ENCODE data around the gene BORCS6.
"Not testable (repeated sequence)": the region's sequence is repeated elsewhere in the genome, so short reads cannot be mapped to it uniquely, and the experiment has no call there.

Gene BORCS6

DNA sequence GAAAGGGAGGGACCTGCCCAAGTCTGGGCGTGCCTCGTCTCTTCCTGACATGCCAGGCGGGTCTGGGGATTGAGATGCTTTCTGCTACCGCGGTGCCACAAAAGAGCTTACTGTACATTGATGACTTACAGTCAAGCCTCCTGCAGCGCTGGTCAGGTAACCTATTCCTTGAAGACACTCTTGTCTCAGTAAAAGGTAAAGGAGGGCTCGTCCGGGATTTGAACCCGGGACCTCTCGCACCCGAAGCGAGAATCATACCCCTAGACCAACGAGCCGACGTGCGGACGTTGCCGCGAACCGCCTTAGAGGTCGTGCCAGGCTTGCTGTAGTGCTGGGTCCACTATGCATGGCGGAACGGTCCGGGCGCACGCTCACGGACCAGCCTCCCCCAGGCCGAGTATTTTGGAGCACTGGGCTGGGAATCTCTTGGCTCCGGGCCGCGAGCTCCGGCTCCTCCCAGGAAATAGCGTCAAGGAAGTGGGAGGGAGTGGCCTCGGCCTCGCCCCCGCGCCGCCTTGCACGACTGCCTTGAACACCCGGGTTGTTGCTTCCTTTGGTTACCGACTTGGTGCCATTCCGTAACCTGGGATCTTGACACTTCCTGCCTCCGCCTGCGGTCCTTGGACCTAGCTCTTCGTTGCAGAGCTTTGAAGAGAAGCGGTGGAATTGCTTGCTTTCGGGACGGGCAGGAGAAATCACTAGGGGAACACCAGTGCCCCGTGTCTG is 32.8 kb upstream of the BORCS6 start:
- Mint-ChIP-seq H3K9me3 (no peaks in the 10 kb centered on the region), H3K27me3 (no peaks in the 10 kb centered on the region), H3K27ac (peak overlapping the region; percentile 100), H3K4me1 (peaks cover 52% of the 10 kb centered on the region), H3K36me3 (peaks cover 16% of the 10 kb centered on the region), H3K4me3 (peak overlapping the region; percentile 94)
- ATAC-seq (ENCODE audit: low read depth): peak; percentile 47
- DNase-seq (ENCODE audit: low spot score in 2 of 2): peak; percentile 86 to 94

DNA sequence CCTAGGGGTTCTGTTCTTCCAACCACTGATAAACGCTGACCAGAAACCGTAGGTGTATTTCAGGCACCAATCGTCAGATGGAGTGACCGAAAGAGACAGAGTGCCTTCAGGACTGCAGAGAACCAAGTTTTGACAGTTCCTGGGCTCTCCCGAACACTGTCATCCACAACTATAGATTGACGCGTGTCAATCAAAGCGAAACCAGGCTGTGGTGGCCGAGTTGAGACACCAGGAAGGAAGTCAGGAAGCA is 32.3 kb upstream of the BORCS6 start:
- Mint-ChIP-seq H3K36me3 (peaks cover 11% of the 10 kb centered on the region), H3K4me1 (peaks cover 49% of the 10 kb centered on the region), H3K27ac (peak overlapping the region; percentile 100), H3K4me3 (peak overlapping the region; percentile 94), H3K9me3 (no peaks in the 10 kb centered on the region), H3K27me3 (no peaks in the 10 kb centered on the region)
- no peak for DNase-seq (ENCODE audit: low spot score in 2 of 2)
- peak; percentile 46 for ATAC-seq (ENCODE audit: low read depth)

DNA sequence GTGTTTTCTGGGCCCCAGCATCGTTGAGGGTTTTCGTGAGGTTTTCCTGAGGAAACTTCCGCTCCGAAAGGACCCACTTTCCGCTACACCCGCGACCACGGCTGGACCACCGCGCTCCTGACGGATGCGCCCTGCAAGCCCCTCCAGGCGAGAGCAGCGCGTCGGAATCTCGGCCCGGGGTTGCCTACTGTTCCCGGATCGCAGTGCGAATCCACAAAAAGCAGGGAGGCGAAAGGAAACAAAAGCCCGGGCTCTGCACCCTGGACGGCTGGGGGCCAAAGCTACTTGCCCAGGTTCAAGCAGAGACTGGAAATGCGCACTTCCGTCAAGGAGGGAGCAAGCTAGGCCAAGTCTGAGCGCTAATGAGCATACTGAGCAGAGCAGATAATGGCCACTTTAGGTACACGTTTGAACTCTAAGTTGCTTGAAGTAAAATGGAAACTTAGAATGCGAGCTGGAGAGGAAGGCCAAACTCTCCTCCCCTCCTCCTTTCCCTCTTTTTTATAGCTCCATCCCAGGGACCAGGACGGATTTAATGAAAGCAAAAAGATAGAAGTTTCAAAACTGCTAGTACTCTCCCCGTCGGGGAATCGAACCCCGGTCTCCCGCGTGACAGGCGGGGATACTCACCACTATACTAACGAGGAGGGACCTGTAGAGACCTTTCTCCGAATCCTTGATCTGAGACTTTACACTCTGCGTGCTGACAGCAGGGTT is 31.8 kb upstream of the BORCS6 start:
- DNase-seq (ENCODE audit: low spot score in 2 of 2) (peak; percentile 95), ATAC-seq (ENCODE audit: low read depth) (peak; percentile 61)
- Mint-ChIP-seq H3K4me1 (peaks cover 45% of the 10 kb centered on the region), H3K27ac (peak overlapping the region; percentile 100), H3K36me3 (peaks cover 7% of the 10 kb centered on the region), H3K9me3 (no peaks in the 10 kb centered on the region), H3K27me3 (no peaks in the 10 kb centered on the region), H3K4me3 (peak overlapping the region; percentile 94)

DNA sequence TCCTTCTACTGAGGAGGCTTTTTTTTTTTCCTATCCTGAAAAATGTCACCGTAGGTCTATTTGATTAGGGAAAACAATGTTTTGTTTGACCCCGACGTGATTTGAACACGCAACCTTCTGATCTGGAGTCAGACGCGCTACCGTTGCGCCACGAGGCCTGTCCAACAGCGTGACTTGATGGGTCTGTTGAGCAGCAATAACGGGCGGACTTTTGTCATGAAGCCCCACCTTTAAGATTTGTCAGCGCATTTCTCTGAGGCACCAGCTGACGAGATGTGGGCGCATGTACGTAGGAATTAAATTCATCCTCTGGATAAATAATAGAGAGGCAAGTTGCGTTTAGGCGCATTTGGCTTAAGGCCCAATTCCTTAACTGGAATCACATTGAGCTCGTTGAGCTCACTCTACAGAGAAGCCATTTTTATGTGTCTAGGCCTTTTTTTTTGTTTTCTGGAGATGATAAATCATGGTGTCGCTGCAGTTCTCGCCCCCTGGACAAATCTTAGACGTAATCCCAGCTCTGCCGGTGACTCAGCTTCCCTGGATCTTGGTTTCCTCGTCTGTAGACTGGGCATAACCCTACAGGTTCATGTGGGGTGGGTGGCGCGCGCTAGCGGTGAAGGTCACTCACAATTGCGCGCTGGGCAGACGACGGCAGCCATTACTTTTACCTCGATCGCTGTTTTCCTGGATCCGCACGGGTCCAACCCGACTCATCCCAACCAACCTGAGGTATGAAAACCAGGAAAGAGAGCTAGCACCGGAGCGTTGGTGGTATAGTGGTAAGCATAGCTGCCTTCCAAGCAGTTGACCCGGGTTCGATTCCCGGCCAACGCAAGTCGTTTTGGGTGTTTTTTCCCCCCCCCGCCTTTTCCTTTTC is 31.0 kb upstream of the BORCS6 start:
- Mint-ChIP-seq H3K9me3 (no peaks in the 10 kb centered on the region), H3K27ac (peak overlapping the region; percentile 100), H3K4me3 (peak overlapping the region; percentile 94), H3K4me1 (peaks cover 39% of the 10 kb centered on the region), H3K27me3 (no peaks in the 10 kb centered on the region), H3K36me3 (peaks cover 7% of the 10 kb centered on the region)
- DNase-seq (ENCODE audit: low spot score in 2 of 2): peak; percentile 72 to 90
- peak; percentile 14 for ATAC-seq (ENCODE audit: low read depth)

DNA sequence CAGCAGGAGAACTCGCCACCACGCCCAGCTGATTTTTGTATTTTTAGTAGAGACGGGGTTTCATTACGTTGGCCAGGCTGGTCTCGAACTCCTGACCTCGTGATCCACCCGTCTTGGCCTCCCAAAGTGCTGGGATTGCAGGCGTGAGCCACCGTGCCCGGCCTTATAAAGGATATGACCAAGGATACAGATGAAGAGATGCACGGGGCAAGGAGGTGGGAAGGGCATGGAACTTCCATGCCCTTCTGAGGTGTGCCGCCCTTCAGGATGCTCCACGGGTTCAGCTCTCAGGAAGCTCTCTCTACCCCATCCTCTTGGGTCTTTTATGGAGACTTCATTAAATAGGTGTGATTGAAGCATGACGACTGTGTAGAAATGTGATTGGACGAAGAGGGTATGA is 24.0 kb upstream of the BORCS6 start:
- not testable (repeated sequence) for ATAC-seq (ENCODE audit: low read depth); H3K27ac Mint-ChIP-seq; H3K36me3 Mint-ChIP-seq; H3K27me3 Mint-ChIP-seq; H3K9me3 Mint-ChIP-seq; H3K4me3 Mint-ChIP-seq; DNase-seq (ENCODE audit: low spot score in 2 of 2)
- H3K4me1 Mint-ChIP-seq: peaks cover 18% of the 10 kb centered on the region

DNA sequence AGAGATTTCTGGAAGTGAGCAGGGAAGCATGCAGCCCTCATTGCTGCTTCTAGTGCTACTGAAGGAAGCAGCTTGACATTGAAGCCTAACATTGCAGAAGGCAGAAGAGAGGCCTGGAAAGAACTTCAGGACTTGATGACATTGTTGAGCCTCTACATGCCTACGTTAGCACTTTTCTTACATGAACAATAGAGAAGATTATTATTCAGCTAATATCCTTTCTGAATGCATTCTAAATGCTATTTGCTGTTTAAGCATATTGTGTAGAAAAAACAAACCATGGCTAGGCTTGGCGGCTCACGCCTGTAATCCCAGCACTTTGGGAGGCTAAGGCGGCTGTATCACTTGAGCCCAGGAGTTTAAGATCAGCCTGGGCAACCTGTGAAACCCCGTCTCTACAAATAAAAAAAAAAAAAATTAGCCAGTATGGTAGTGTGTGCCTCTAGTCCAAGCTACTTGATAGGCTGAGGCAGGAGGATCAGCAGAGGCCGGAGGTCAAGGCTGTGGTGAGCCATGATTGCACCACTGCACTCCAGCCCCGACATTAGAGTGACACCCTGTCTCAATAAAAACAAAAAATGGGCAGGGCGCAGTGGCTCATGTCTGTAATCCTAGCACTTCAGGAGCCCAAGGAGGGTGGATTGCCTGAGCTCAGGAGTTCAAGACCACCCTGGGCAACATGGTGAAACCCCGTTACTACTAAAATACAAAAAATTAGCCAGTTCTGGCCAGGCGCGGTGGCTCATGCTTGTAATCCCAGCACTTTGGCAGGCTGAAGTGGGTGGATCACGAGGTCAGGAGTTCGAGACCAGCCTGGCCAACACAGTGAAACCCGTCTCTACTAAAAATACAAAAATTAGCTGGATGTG is 22.6 kb upstream of the BORCS6 start:
- ATAC-seq (ENCODE audit: low read depth) (no peak), DNase-seq (ENCODE audit: low spot score in 2 of 2) (no peak)
- Mint-ChIP-seq H3K36me3 (no peaks in the 10 kb centered on the region), H3K27me3 (no peaks in the 10 kb centered on the region), H3K4me3 (no peak overlapping the region), H3K9me3 (no peaks in the 10 kb centered on the region), H3K27ac (no peak overlapping the region), H3K4me1 (peaks cover 15% of the 10 kb centered on the region)

DNA sequence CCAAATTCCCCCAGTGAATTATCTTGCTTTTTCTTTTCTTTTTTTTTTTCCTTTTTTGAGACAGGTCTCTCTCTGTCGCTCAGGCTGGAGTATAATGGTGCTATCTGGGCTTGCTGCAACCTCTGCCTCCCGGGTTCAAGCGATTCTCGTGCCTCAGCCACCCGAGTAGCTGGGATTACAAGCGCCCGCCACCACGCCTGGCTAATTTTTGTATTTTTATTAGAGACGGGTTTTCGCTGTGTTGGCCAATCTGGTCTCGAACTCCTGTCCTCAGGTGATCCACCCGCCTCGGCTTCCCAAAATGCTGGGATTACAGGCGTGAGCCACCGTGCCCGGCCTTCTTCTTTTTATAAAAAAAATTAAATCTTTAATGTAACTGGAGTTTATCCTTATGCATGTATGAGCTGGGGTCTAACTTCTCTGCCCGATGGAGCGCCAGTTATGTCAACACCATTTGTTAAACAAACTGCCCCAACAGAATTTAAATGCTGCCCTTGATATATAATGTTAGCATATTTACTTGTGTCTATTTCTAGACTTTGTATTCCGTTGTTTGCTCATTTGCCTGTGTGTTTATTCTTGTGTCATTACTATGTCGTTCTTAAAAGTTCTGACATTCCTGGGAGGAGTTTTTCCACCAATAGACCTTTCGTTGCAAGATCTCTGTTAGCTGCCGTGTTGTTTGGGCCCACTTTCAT is 20.9 kb upstream of the BORCS6 start:
- Mint-ChIP-seq H3K27ac (peak overlapping the region; percentile 57), H3K36me3 (no peaks in the 10 kb centered on the region), H3K9me3 (no peaks in the 10 kb centered on the region), H3K4me1 (peaks cover 15% of the 10 kb centered on the region), H3K4me3 (peak overlapping the region; percentile 91), H3K27me3 (no peaks in the 10 kb centered on the region)
- DNase-seq (ENCODE audit: low spot score in 2 of 2): no peak
- peak; percentile 34 for ATAC-seq (ENCODE audit: low read depth)

DNA sequence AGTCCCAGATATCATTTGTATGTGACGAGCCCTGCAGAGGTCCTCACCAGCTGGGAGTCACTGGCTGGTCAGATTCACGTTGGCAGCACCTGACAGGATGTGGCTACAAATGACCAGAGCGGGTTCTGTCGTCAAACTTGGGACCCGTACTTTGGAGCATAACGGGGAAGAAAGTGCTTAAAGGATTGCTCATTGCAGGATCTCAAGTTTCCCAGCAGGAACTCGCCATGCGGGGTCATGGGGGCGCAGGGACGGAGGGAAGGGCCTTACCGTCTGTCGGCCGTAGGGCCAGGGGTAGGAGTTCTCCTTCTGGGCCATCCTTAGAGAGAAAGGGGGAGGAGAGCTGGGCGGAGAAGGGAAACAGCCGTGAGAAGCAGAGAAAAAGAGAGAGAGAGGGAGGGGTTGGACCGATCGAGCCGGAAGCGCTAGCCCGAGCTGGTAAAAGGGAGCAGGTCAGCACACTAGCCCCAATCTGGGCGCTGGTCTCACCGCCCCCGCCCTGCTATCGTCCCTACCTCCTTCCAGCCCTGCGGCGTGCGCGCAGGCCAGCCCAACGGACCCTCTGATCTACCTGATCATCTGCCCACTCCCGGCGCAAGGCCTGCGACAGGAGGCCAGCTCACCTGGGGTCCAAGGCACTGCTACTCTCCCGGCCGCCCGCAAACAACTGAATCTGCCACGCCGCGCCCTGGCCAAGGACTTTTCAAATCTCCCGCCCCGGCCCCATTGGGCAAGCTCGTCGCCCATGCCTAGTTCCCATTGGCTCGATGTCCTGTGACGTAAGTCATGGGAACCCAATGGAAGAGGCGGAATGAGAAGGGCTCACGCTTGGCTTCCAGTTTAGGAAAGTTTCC is 20.2 kb upstream of the BORCS6 start, which contains the start of gene AURKB:
Gene AURKB, minus strand, starts transcription at position 669 of the 854 bp plus-strand sequence. Its CDS starts 351 bp downstream, at position 318.
- no peaks in the 10 kb centered on the region for H3K36me3 Mint-ChIP-seq
- DNase-seq (ENCODE audit: low spot score in 2 of 2) (peak; percentile 87 to 88), ATAC-seq (ENCODE audit: low read depth) (peak; percentile 99)
- H3K9me3 Mint-ChIP-seq: no peaks in the 10 kb centered on the region
- peaks cover 15% of the 10 kb centered on the region for H3K4me1 Mint-ChIP-seq
- peak within 1 kb of the TSS; percentile 57 for H3K27ac Mint-ChIP-seq
- no peaks in the 10 kb centered on the region for H3K27me3 Mint-ChIP-seq
- peak within 1 kb of the TSS; percentile 91 for H3K4me3 Mint-ChIP-seq

DNA sequence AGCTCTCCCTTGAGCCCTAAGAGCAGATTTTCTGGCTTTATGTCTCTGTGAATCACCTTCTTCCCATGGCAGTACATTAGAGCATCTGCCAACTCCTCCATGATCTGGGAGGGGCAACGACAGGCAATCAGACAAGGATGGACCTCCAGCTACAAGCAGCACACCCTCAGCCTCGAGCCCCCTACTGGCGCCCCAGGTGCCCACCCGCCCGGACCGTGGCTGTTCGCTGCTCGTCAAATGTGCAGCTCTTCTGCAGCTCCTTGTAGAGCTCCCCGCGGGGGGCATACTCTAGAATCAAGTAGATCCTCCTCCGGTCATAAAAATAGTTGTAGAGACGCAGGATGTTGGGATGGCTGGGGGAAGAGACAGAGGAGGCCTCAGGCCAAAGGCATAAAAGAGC is 16.6 kb upstream of the BORCS6 start:
- H3K27me3 Mint-ChIP-seq: no peaks in the 10 kb centered on the region
- H3K9me3 Mint-ChIP-seq: no peaks in the 10 kb centered on the region
- no peaks in the 10 kb centered on the region for H3K36me3 Mint-ChIP-seq
- no peak overlapping the region for H3K4me3 Mint-ChIP-seq
- ATAC-seq (ENCODE audit: low read depth) (no peak), DNase-seq (ENCODE audit: low spot score in 2 of 2) (no peak)
- H3K4me1 Mint-ChIP-seq: peaks cover 15% of the 10 kb centered on the region
- H3K27ac Mint-ChIP-seq: no peak overlapping the region

DNA sequence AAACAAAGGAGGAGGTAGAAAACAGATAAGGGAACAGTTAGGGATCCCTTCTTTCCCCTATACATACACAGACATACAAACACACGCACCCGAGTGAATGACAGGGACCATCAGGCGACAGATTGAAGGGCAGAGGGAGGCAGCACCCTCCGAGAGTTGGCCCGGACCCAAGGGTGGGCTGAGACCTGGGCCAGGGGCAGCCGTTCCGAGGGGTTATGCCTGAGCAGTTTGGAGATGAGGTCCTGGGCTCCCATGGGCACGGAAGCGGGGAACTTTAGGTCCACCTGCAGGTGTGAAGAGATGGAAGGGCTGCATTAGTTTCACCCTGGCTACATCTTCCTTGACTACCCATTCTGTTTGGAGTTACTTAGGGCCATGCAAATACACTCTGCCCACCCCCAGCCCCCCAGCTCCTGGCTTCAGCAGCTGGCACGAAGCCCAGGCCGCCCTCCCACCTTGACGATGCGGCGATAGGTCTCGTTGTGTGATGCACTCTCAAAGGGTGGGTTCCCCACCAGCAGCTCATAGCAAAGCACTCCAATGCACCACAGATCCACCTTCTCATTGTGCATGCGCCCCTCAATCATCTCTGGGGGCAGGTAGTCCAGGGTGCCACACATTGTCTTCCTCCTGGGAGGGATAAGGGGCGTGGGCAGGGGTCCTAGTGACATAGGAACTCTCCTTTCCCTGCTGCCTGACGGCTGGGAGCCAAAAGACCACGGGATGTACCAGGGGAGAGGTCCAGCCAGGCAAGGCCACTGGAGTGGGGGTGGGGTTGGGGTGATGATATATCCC is 15.0 kb upstream of the BORCS6 start:
- no peak for ATAC-seq (ENCODE audit: low read depth)
- H3K4me3 Mint-ChIP-seq: no peak overlapping the region
- H3K27ac Mint-ChIP-seq: no peak overlapping the region
- DNase-seq (ENCODE audit: low spot score in 2 of 2): no peak
- H3K36me3 Mint-ChIP-seq: no peaks in the 10 kb centered on the region
- H3K9me3 Mint-ChIP-seq: no peaks in the 10 kb centered on the region
- peaks cover 5% of the 10 kb centered on the region for H3K4me1 Mint-ChIP-seq
- H3K27me3 Mint-ChIP-seq: no peaks in the 10 kb centered on the region

DNA sequence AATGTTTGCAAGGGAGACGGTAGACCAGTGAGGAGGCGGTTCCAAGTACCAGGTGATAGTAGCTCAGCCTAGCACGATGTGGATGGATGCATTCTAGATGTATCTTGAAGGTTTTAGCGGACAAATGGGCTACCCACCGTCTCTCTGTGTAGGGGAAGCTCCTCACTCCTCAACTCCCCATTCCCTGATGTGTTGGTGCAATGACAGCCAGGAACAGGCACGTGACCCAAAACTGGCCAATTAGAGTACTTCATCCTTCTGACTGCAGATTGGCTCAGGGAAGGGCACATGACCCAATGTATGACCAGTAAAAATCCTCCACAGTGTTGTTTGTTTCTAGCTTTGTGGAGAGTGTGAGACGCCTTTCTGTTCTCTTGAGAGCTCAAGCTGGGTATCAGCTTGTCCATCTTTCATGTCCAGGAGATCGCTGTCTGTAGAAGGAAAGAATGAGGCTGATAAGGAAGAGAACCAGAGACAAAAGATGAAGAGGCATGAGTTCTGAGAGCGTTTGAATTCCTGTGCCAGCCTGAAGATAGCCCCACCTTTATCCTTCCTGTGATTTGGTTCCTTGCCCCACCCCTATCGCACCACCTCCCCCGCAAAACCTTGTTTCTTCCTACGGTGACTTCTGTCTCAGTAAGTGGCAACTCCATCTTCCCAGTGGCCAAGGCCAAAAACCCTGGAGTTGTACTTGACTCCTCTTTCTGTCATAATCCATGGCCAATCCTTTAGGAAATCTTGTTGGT is 2.3 kb upstream of the BORCS6 start:
- Mint-ChIP-seq H3K4me1 (peaks cover 5% of the 10 kb centered on the region), H3K9me3 (no peaks in the 10 kb centered on the region), H3K36me3 (no peaks in the 10 kb centered on the region), H3K27ac (no peak overlapping the region), H3K4me3 (no peak overlapping the region), H3K27me3 (no peaks in the 10 kb centered on the region)
- ATAC-seq (ENCODE audit: low read depth) (peak; percentile 9), DNase-seq (ENCODE audit: low spot score in 2 of 2) (peak in 1 of 2 donors; percentile 25)
